ENCODE results near the gene PIGU.
"Not testable (repeated sequence)": the region's sequence is repeated elsewhere in the genome, so short reads cannot be mapped to it uniquely, and the experiment has no call there.

The PIGU gene

GRCh38 chr20:34527016-34527415 is 149.9 kb downstream of the PIGU start:
- DNase-seq = no peak

GRCh38 chr20:34526466-34526865 is 150.4 kb downstream of the PIGU start:
- DNase-seq = no peak

GRCh38 chr20:34525709-34526416 is 151.0 kb downstream of the PIGU start:
- DNase-seq = peak; percentile 28

GRCh38 chr20:34525342-34525708 is 151.6 kb downstream of the PIGU start:
- DNase-seq = no peak

- DNase-seq = no peak
Observed at GRCh38 chr20:34524426-34524825, 152.5 kb downstream of the PIGU start.

- no peak for DNase-seq
Observed at GRCh38 chr20:34522969-34523871, 153.7 kb downstream of the PIGU start.

- not testable (repeated sequence) for DNase-seq
Observed at GRCh38 chr20:34519841-34520240, 157.1 kb downstream of the PIGU start.

- not testable (repeated sequence) for DNase-seq
Observed at GRCh38 chr20:34518863-34519262, 158.0 kb downstream of the PIGU start.

- no peak for DNase-seq
Observed at GRCh38 chr20:34517114-34517505, 159.8 kb downstream of the PIGU start.

- DNase-seq = peak; percentile 89
Observed at GRCh38 chr20:34516247-34517113, 160.4 kb downstream of the PIGU start, which contains the start of gene DYNLRB1. Gene DYNLRB1, plus strand, starts transcription at chr20:34516422. Its CDS starts 37 bp downstream, at chr20:34516459.

- DNase-seq = no peak
Observed at GRCh38 chr20:34515484-34516246, 161.2 kb downstream of the PIGU start.

GRCh38 chr20:34514897-34515483 is 161.9 kb downstream of the PIGU start:
- no peak for DNase-seq

GRCh38 chr20:34514034-34514433 is 162.9 kb downstream of the PIGU start:
- DNase-seq = not testable (repeated sequence)

GRCh38 chr20:34512955-34513419 is 163.9 kb downstream of the PIGU start:
- no peak for DNase-seq

GRCh38 chr20:34512266-34512954 is 164.5 kb downstream of the PIGU start:
- DNase-seq = no peak

- DNase-seq = no peak
Observed at GRCh38 chr20:34511891-34512265, 165.0 kb downstream of the PIGU start.

- no peak for DNase-seq
Observed at GRCh38 chr20:34510575-34510974, 166.3 kb downstream of the PIGU start.

All from NCI-H446 treated with DMSO at 0.1 percent for 48 hours (cell line).